Vagina (tissue), 2 donors: Measurements from ENCODE around the gene BAHCC1.

Source experiments
- CTCF ChIP-seq, 3 experiments: fragments of 450-650 bp in 2 of 3; fragments of 200-600 bp in 1 of 3; sonication (generic) in 1 of 3; IDR thresholded peaks; one replicate each; pipeline ENCODE4 v1.5.1; 2017 to 2019; ENCODE audit warnings: antibody characterized with exemption in 3 of 3, mild to moderate bottlenecking in 2 of 3, moderate library complexity in 2 of 3
- POLR2A ChIP-seq, 2 donors: fragments of 450-650 bp; IDR thresholded peaks; one replicate each; pipeline ENCODE4 v1.6.1; 2017; ENCODE audit warnings: antibody characterized with exemption in 2 of 2, mild to moderate bottlenecking in 2 of 2, moderate library complexity in 2 of 2
- POLR2AphosphoS5 ChIP-seq, 2 donors: sonication (generic); formaldehyde crosslinking; IDR thresholded peaks; one replicate each; pipeline ENCODE4 v1.9.0; 2017; ENCODE audit warnings: antibody characterized with exemption in 2 of 2, mild to moderate bottlenecking in 2 of 2, low read depth in 1 of 2; ENCODE audit not compliant: insufficient read depth in 1 of 2

GRCh38 chr17:81448442-81448841 lies 53.2 kb downstream of the BAHCC1 start:
- no peak for TF ChIP-seq POLR2A (IDR thresholded peaks at IDR 0.05)
- TF ChIP-seq CTCF (IDR thresholded peaks at IDR 0.05), result no peak
- TF ChIP-seq POLR2AphosphoS5 (IDR thresholded peaks at IDR 0.05; ENCODE audit: insufficient read depth in 1 of 2, low read depth in 1 of 2), result no peak
